IPS DF 4.7 (cell line): ENCODE data around the gene DCAF5.

Experiments
- DNase-seq: peaks from one replicate; pipeline ENCODE4 v3.0.0-alpha.2; 2013; ENCODE audit warnings: low spot score; ENCODE audit errors: extremely low read depth

The DCAF5 gene

DNA sequence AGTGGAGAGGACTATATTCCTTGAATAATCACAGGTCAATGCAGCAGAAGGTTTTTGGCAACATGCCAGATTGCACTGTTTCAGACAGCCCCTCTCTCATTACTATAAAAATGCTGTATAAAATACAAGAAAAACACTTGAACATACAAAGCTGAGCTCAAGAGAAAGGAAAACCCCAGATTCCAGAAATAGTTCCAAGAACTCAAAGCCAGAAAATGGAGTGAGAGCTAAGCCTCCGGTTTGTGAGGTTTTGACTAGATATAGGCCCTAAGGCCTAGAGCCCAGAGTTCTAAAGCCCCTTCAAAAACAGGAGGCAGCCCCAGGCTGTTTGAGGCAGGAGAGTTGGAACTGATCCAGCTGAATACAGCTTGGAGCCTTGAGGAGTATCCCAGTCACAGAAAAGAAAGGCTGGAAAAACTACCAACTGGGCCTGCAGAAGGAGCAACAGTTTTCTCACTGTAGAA lies 144.5 kb downstream of the DCAF5 start:
- no peak for DNase-seq

DNA sequence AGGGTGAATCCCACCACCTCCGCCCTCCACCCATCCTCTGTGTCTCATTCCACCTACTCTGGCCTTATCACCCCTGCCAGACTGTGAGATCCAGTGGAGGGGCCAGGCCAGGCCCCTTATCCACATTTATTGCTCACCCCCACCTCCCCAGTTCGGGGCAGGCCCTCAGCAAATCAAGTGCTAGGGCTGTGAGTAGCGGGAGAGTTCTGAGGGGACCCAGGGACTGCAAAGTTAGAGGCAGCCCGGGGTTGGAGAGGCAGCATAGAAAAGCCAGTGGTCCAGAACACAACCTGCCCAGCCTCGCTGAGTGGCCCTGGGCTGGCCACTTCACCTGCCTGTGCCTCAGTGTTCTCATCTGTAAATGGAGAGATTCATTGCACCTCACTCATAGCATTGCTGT lies 146.6 kb downstream of the DCAF5 start:
- DNase-seq = no peak

DNA sequence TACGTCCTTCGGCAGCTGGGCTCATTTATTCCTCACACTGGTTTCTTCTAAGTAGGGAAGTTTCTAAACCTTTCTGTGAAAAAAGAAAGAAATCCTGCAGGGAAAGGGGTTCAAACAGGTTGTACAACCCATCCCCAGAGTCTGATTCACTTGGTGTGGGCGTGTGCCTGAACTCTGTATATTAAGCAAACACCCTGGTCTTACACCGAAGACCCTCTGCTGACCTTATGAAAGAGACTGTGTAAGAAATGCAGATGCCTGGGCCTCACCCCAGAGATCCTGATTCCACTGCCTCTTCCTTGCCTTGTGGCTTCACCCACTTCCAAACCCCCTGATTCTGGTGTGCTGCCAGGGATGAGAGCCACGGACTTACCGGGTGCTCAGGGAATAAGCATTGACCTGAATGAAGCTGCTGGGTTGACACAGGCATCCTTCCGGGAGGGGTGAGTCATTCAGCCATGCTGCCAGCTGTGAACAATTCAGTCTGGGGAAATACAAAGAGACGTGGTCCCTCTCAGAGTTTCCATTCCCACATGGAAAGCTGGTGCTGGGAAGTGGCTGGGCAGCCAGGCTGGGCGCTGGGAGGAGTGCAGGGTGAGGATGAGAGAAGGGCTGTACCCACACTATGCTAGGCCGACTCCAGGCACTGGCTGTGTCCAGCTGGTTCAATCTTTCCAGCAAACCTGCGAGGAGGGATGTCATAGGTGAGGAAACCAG lies 147.3 kb downstream of the DCAF5 start:
- DNase-seq = no peak

DNA sequence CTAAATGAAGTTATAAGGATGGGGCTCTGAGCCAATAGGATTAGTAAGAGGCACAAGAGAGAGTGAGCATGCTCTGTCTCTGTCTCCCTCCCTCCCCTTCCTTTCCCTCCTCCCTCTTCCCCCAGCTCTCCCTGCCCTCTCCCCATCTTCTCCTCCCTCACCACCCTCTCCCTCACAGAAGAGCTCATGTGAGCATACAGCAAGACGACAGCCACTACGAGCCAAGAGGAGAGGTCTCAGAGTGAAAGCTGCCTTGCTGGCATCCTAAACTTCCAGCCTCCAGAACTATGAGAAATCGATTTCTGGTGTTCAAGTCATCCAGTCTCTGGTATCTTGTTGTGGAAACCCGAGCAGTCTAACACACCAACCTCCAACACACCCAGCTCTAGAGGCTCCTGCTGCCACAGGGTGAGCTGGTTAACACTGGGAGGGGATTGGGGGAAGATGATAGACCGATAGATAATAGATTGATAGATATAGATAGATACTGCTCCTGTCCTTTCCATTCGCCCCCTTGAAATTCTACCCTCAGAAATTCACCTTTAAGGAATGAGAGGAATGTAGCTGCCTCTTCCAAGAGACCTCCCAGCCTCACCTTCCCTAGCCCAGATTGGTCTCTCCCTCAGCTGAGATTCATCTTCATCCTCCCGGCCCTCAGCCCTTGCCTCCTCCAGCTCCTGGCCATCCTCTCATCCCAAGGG lies 148.0 kb downstream of the DCAF5 start:
- no peak for DNase-seq

DNA sequence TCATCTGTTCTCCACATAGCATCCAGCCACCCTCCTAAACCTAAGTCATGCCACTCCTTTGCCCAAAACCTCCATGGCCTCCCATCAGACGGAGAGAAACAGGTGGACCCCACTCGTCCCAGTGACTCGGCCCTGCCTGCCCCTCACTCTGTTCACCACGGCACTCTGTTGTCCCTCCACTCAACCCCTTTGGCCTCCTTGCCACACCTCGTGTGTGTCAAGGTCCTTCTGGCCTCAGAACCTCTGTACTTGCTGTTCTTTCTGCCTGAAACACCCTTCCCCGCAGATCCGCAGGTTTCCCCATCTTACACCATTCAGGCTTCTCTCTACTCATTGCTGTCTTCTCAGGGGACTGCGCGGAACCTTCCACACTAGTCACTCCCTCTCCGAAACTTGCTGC lies 149.3 kb downstream of the DCAF5 start:
- no peak for DNase-seq

DNA sequence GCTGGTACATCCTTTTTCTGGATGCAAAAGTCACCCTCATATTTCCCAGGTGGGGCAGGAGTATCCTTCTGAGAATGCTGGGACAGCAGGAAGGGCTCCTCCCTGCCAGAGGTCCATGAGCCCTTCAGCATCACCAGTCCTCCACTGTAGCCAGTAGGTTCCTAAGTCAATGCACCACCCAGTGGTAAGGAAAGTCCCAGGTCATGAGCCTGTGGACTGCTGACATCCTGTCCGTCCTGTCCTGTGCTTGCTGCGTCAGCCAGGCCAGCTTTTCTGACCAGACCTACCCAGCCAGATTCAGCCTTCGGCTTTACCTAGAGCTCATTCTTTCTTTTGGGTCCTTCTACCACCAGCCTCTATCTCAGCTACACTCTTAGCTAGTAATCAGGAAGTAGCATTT lies 150.8 kb downstream of the DCAF5 start:
- DNase-seq = no peak

DNA sequence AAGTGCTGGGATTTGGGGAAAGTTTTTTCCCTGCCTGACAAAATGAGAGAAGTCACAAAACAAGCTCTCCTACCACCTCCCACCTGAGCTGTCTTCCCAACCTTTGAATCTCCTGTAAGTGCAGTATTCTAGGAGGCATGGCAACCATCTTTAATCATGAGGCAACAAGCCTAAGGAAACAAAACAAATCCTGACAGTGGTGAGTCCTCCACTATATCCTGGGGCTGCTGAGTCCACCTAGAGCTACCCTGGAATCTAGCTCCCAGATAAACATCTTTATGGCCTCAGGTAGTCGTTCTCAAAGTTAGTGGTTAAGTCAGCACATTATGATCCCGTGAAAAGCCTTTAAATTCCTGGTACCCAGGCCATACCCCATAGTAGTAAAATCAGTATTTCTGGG lies 151.5 kb downstream of the DCAF5 start:
- DNase-seq = no peak
